Hepatocyte (in vitro differentiated cells): ENCODE data around the gene FOXC2.

ENCODE experiments used
- EZH2 ChIP-seq: fragments of 200-600 bp; sonication (generic); IDR thresholded peaks from 2 replicates; pipeline ENCODE4 v1.6.1; 2016; ENCODE audit warnings: antibody characterized with exemption, mild to moderate bottlenecking, borderline replicate concordance
- TF ChIP-seq, protein P1 (sequence below): fragments of 200-600 bp; sonication (generic); IDR thresholded peaks from 2 replicates; pipeline ENCODE4 v1.5.1; 2016; ENCODE audit warnings: antibody characterized with exemption, mild to moderate bottlenecking; ENCODE audit not compliant: poor library complexity

DNA sequence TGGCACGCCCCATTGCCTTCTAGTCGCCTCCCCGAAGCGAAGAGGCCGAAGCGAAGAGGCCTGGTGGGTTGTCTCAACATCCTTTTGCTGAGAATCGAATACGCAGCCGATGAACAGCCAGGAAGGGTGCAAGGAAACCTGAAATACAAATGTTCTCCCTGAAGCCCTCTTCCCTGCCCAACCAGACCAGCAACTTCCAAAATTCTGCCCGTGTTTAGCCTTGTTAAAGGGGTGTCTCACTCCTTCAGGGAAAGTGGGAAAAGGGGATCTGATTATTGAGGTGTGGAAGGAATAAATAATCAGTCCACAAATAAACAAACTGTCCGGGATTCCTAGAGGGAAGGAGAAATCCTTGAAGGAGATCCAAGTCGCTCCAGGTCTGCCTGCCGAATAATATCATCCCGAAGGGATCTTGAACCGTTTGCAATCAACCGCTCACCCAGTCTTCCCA, 1.4 kb upstream of the FOXC2 start:
- TF ChIP-seq, protein P1, sequence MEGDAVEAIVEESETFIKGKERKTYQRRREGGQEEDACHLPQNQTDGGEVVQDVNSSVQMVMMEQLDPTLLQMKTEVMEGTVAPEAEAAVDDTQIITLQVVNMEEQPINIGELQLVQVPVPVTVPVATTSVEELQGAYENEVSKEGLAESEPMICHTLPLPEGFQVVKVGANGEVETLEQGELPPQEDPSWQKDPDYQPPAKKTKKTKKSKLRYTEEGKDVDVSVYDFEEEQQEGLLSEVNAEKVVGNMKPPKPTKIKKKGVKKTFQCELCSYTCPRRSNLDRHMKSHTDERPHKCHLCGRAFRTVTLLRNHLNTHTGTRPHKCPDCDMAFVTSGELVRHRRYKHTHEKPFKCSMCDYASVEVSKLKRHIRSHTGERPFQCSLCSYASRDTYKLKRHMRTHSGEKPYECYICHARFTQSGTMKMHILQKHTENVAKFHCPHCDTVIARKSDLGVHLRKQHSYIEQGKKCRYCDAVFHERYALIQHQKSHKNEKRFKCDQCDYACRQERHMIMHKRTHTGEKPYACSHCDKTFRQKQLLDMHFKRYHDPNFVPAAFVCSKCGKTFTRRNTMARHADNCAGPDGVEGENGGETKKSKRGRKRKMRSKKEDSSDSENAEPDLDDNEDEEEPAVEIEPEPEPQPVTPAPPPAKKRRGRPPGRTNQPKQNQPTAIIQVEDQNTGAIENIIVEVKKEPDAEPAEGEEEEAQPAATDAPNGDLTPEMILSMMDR: no peak
- peak; percentile 72 for TF ChIP-seq EZH2
